ENCODE measurements around the gene TTC14.
"Not testable (repeated sequence)": the region's sequence is repeated elsewhere in the genome, so short reads cannot be mapped to it uniquely, and the experiment has no call there.

TTC14 gene

DNA sequence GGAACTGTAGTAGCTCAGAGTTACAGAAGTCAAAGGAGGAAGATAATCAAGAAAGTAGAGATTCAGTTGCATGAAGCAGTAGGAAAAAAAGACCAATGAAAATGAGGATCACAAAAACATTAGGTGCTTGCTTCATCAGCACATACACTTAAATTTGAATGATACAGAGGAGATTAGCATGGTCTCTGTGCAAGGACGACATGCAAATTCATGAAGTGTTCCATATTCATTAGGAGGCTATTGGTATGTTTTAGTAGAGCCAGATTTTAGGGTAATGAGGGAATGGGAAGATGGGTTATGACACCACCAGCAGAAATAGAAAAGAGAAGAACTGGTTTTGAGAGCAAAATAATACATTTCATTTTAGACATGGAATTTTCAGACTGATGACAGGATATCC is 21.0 kb upstream of the TTC14 start:
- no peak for DNase-seq (ENCODE audit: insufficient read length, low spot score)
- TF ChIP-seq, protein P1, sequence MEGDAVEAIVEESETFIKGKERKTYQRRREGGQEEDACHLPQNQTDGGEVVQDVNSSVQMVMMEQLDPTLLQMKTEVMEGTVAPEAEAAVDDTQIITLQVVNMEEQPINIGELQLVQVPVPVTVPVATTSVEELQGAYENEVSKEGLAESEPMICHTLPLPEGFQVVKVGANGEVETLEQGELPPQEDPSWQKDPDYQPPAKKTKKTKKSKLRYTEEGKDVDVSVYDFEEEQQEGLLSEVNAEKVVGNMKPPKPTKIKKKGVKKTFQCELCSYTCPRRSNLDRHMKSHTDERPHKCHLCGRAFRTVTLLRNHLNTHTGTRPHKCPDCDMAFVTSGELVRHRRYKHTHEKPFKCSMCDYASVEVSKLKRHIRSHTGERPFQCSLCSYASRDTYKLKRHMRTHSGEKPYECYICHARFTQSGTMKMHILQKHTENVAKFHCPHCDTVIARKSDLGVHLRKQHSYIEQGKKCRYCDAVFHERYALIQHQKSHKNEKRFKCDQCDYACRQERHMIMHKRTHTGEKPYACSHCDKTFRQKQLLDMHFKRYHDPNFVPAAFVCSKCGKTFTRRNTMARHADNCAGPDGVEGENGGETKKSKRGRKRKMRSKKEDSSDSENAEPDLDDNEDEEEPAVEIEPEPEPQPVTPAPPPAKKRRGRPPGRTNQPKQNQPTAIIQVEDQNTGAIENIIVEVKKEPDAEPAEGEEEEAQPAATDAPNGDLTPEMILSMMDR (IDR thresholded peaks at IDR 0.05; ENCODE audit: insufficient read depth, missing control alignments) = no peak

DNA sequence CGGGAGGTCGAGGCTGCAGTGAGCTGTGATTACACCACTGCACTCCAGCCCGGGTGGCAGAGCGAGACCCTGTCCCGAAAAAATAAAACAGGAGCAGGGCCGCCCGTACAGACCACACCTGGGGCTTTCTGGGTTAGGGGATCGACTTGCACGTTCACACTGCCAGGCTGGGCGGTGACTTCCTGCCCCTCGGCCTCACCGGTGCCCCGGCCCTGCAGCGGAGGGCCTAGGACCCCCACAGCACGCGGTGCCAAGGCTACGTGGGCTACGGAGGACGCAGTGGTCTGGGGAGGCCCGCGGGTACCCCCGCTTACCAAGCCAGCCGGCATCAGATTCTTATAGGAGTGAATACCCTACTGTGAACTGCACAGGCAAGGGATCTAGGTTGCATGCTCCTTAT is 11.6 kb upstream of the TTC14 start:
- TF ChIP-seq, protein P1 (IDR thresholded peaks at IDR 0.05; ENCODE audit: insufficient read depth, missing control alignments) = no peak
- DNase-seq (ENCODE audit: insufficient read length, low spot score) (no peak), FAIRE-seq (no peak)

More for the DNA sequence above, 21.0 kb upstream of the TTC14 start:
- FAIRE-seq = no peak

DNA sequence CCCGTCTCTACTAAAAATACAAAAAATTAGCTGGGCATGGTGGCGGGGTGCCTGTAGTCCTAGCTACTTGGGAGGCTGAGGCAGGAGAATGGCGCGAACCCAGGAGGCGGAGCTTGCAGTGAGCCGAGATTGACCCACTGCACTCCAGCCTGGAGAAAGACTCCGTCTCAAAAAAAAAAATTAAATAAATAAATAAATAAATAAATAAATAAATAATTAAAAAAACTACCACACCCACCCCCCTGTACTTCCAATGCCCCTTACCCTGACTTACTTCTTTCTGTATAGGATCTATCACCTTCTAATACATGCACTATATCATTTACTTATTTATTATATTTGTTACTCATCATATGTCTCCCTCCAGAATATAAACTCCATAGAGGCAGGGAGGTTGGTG is 8.3 kb upstream of the TTC14 start:
- not testable (repeated sequence) for FAIRE-seq; DNase-seq (ENCODE audit: insufficient read length, low spot score)

DNA sequence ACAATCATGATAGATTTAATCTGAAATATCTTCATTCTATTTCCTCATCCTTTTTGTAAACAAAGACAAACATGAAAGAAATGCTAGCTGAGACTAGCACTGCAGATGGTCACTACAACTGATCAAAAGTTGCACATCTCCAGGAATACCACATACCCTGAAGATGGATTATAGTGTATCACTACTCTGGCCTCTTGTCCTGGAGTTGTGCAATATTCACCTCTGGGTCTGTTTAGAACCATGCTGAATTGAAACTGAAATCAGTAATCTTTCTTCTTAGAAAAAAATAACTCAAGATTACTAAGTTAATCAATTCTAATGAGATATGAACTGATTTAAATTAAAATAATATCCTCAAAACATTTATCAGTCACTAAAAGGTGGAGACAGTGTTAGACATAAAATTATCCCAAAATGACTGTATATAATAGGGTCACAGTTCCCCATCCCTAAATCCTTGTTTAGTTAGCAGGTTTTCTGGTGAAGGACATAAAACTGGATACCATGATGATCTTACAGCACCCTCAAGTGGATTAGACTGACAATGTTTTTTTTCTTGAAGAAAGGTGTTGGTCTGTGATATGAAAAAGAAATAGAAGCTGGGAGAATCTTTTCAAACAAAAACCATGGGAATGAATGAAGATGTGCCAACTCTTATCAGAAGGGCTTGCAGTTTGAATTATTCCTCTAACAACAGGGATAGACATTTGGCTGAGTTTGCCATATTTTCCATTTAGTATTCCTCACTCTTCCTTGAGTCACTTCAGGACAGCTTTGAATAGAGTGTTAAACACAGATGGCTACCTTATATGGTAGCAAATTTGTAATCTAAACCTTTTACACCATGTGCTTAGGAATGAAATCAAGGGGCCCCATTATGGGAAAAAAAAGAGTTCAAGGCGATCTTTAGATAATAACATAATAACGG is 7.1 kb upstream of the TTC14 start:
- TF ChIP-seq, protein P1 (IDR thresholded peaks at IDR 0.05; ENCODE audit: insufficient read depth, missing control alignments) = peak; percentile 88
- FAIRE-seq (peak; percentile 64), DNase-seq (ENCODE audit: insufficient read length, low spot score) (no peak)

DNA sequence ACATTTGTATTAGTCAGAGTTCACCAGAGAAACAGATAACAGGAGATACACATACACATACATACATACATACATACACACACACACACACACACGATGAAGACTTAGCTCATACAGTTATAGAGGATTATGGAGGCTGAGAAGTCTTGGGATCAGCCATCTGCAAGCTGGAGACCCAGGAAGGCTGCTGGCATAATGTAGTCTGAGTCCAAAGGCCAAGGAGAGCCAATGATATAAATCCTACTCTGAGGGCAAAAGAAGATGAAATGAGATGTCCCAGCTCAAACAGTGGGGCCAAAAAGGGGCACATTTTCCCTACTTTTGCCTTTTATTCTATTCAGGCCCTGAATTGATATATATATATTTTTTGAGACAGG is 6.4 kb upstream of the TTC14 start:
- no peak for FAIRE-seq
- TF ChIP-seq, protein P1 (IDR thresholded peaks at IDR 0.05; ENCODE audit: insufficient read depth, missing control alignments) = no peak
- DNase-seq (ENCODE audit: insufficient read length, low spot score) = no peak

DNA sequence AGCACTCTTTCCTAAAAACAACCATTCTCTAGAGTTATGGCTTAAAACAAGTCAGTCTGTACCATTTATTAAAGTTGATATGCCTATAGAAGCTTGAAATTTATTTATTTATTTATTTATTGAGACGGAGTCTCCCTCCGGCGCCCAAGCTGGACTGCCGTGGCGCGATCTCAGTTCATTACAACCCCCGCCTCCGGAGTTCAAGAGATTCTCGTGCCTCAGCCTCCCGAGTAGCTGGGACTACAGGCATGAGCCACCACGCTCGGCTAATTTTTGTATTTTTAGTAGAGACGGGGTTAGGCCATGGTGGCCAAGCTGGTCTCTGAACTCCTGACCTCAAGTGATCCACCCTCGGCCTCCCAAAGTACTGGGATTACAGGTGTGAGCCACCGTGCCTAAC is 1.5 kb upstream of the TTC14 start:
- TF ChIP-seq, protein P1 (IDR thresholded peaks at IDR 0.05; ENCODE audit: insufficient read depth, missing control alignments) = no peak
- FAIRE-seq (no peak), DNase-seq (ENCODE audit: insufficient read length, low spot score) (no peak)

DNA sequence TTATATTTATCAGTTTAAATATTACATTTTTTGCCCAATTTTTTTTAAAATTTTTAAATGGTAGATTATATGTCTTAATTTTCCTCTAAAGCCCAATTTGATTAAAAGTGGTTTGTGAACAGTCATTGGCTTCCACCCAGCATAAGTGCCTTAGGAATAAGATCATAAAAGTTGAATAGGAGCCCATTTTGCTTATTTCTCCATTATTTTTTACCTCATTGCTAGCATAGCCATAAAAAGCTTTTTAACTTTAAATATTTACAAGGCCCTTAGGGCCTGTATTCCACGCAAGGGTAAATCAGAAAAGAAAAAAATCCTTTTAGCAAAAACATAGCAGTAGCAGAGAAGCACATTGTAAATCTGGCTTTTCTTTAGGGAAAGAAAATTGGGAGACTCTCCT is 9.0 kb downstream of the TTC14 start:
- FAIRE-seq (no peak), DNase-seq (ENCODE audit: insufficient read length, low spot score) (no peak)
- TF ChIP-seq, protein P1 (IDR thresholded peaks at IDR 0.05; ENCODE audit: insufficient read depth, missing control alignments) = no peak
